B cell (primary cell): ENCODE measurements around the gene ZNF181. TPM values are rescaled to one million over a fixed set of nuclear protein-coding genes. Genes with fewer than 3 reads are reported as not detected.

Experiments used
- ATAC-seq: fragments of 200-7000 bp; cut with Tn5 transposase; one replicate; pipeline ENCODE4 v1.10.0; 2021; ENCODE audit warnings: low read depth, mild to moderate bottlenecking, moderate number of reproducible peaks, moderate library complexity
- CTCF ChIA-PET: fragments of 350-600 bp; sonication (Branson Sonifier 250); formaldehyde crosslinking; loops from one replicate; lab custom pipeline; 2021; ENCODE audit warnings: antibody characterized with exemption, inconsistent platforms; lab: Charles Lee
- POLR2A ChIA-PET: fragments of 350-600 bp; sonication (Branson Sonifier 250); formaldehyde crosslinking; loops from one replicate; lab custom pipeline; 2021; ENCODE audit warnings: antibody characterized with exemption; lab: Charles Lee
- DNase-seq: peaks from one replicate; pipeline ENCODE4 v3.0.0; 2013
- H2AFZ ChIP-seq: 2 replicates; pipeline ENCODE4 v1.6.1; 2012; ENCODE audit warnings: mild to moderate bottlenecking, low read depth, low read length; ENCODE audit not compliant: insufficient read depth, poor library complexity, severe bottlenecking
- H3K27ac ChIP-seq, 2 donors: 1 replicate in 1 of 2; 2 replicates in 1 of 2; pipeline ENCODE4 v1.5.1; 2012 to 2013; ENCODE audit warnings: low read length in 2 of 2, mild to moderate bottlenecking in 2 of 2, moderate library complexity in 1 of 2
- H3K27me3 ChIP-seq, 4 experiments: fragments of 200-600 bp in 1 of 4; sonication (generic) in 1 of 4; replicated peaks in 1 of 4; 1 replicate in 2 of 4; 2 replicates in 2 of 4; pipeline versions ENCODE4 v1.6.1 to v1.7.0; 2013 to 2016; ENCODE audit warnings: low read length in 3 of 4, mild to moderate bottlenecking in 2 of 4, mixed read lengths in 1 of 4, moderate library complexity in 1 of 4; ENCODE audit not compliant: insufficient read depth in 4 of 4, control insufficient read depth in 3 of 4; ENCODE audit errors: control extremely low read depth in 1 of 4
- H3K36me3 ChIP-seq, 2 experiments: replicated peaks in 1 of 2; 1 replicate in 1 of 2; 2 replicates in 1 of 2; pipeline versions ENCODE4 v1.6.1 to v1.7.1; 2013; ENCODE audit warnings: low read length in 1 of 2; ENCODE audit not compliant: insufficient read depth in 2 of 2, control insufficient read depth in 1 of 2; ENCODE audit errors: control extremely low read depth in 1 of 2, extremely low read depth in 1 of 2
- H3K4me1 ChIP-seq, 2 donors: fragments of 200-600 bp in 1 of 2; sonication (generic) in 1 of 2; 1 replicate in 1 of 2; 2 replicates in 1 of 2; pipeline versions ENCODE4 v1.5.1 to v1.6.1; 2013 to 2017; ENCODE audit warnings: low read length in 2 of 2; ENCODE audit not compliant: control insufficient read depth in 2 of 2, insufficient read depth in 2 of 2
- H3K4me2 ChIP-seq: replicated peaks from 2 replicates; pipeline ENCODE3; 2012; ENCODE audit warnings: mild to moderate bottlenecking, low read depth, low read length; ENCODE audit not compliant: poor library complexity, severe bottlenecking
- H3K4me3 ChIP-seq, 5 experiments: fragments of 200-600 bp in 1 of 5; sonication (generic) in 1 of 5; 1 replicate in 3 of 5; 2 replicates in 2 of 5; pipeline versions ENCODE4 v1.5.1 to v1.7.0; 2011 to 2016; ENCODE audit warnings: low read length in 4 of 5, mild to moderate bottlenecking in 4 of 5, low read depth in 2 of 5, control low read depth in 1 of 5, moderate library complexity in 1 of 5; ENCODE audit not compliant: insufficient read depth in 1 of 5; ENCODE audit errors: control extremely low read depth in 1 of 5, extremely low read depth in 1 of 5
- H3K79me2 ChIP-seq: fragments of 200-600 bp; sonication (generic); one replicate; pipeline ENCODE4 v1.6.0; 2016; ENCODE audit warnings: low read length; ENCODE audit not compliant: control insufficient read depth, insufficient read depth
- H3K9ac ChIP-seq: fragments of 200-600 bp; sonication (generic); 2 replicates; pipeline ENCODE4 v1.6.1; 2017; ENCODE audit warnings: mild to moderate bottlenecking, low read length, moderate library complexity
- H3K9me3 ChIP-seq, 3 donors: one replicate each; pipeline versions ENCODE4 v1.6.1 to v1.7.1; 2013; ENCODE audit warnings: low read length in 2 of 3; ENCODE audit not compliant: control insufficient read depth in 2 of 3, insufficient read depth in 1 of 3; ENCODE audit errors: control extremely low read depth in 1 of 3
- H4K20me1 ChIP-seq: 2 replicates; pipeline ENCODE4 v1.6.0; 2012; ENCODE audit warnings: mild to moderate bottlenecking, low read length; ENCODE audit not compliant: insufficient read depth, control insufficient read depth, poor library complexity, severe bottlenecking
- H3K27ac Mint-ChIP-seq: one replicate; pipeline ENCODE4 v1.8.0; 2021; ENCODE audit warnings: mixed read lengths
- H3K27me3 Mint-ChIP-seq: one replicate; pipeline ENCODE4 v1.8.0; 2021; ENCODE audit warnings: mixed read lengths
- H3K4me1 Mint-ChIP-seq: one replicate; pipeline ENCODE4 v1.8.0; 2021; ENCODE audit warnings: mixed read lengths
- H3K4me3 Mint-ChIP-seq: one replicate; pipeline ENCODE4 v1.8.0; 2021; ENCODE audit warnings: mixed read lengths
- H3K9me3 Mint-ChIP-seq: one replicate; pipeline ENCODE4 v1.8.0; 2022; ENCODE audit warnings: mixed read lengths; ENCODE audit not compliant: insufficient read depth
- EZH2 ChIP-seq: IDR thresholded peaks from 2 replicates; pipeline ENCODE4 v1.6.1; 2012; ENCODE audit warnings: borderline replicate concordance, low read depth, mild to moderate bottlenecking, moderate library complexity, low read length; ENCODE audit not compliant: insufficient read depth, poor library complexity, severe bottlenecking
- WGBS: methylation state at CpG from one replicate; pipeline ENCODE4 v1.1.5; 2013; ENCODE audit warnings: missing lambda C conversion rate; ENCODE audit not compliant: insufficient coverage; 5-methylcytosine and 5-hydroxymethylcytosine counted together
- intact Hi-C: fragments of 100-400 bp; cut with micrococcal nuclease; formaldehyde crosslinking; loops from one replicate; pipeline ENCODE4 v1.10.0; 2022
- polyA plus RNA-seq: library from polyadenylated mRNA; depleted of rRNA; stranded (reverse); fragments of >200 nt; gene quantifications from 2 replicates; pipeline ENCODE4 v1.2.3, GENCODE V29; 2012
- total RNA-seq, 2 donors: library from RNA; stranded (reverse); fragments of 120-200 nt in 1 of 2; gene quantifications; 1 replicate in 1 of 2; 2 replicates in 1 of 2; pipeline versions ENCODE4 v1.2.3 to v1.2.4, GENCODE V29; 2013 to 2022
- TF ChIP-seq, protein P1 (sequence below): fragments of 200-600 bp; IDR thresholded peaks from one replicate; pipeline ENCODE4 v1.8.0; 2022; ENCODE audit warnings: antibody characterized with exemption, mild to moderate bottlenecking

ZNF181 gene
- total and polyA plus RNA-seq, 2 donors (not counting 1 experiment from before 2014, with no cell fraction given), result 11.7 to 13.8 TPM

- intact Hi-C loops, result loop anchor here (1.0 to 10.0 kb wide), 3 partner anchors 36 to 1478 kb away; partner anchors contain the start of genes SCGB2B2 and ZNF302
- TF ChIP-seq EZH2, result no peak
- TF ChIP-seq, protein P1, sequence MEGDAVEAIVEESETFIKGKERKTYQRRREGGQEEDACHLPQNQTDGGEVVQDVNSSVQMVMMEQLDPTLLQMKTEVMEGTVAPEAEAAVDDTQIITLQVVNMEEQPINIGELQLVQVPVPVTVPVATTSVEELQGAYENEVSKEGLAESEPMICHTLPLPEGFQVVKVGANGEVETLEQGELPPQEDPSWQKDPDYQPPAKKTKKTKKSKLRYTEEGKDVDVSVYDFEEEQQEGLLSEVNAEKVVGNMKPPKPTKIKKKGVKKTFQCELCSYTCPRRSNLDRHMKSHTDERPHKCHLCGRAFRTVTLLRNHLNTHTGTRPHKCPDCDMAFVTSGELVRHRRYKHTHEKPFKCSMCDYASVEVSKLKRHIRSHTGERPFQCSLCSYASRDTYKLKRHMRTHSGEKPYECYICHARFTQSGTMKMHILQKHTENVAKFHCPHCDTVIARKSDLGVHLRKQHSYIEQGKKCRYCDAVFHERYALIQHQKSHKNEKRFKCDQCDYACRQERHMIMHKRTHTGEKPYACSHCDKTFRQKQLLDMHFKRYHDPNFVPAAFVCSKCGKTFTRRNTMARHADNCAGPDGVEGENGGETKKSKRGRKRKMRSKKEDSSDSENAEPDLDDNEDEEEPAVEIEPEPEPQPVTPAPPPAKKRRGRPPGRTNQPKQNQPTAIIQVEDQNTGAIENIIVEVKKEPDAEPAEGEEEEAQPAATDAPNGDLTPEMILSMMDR, result peak; percentile 80
- Histone ChIP-seq H3K9ac (no peak overlapping the region), H4K20me1 (no peaks in the 10 kb centered on the region), H3K4me3 (no peak overlapping the region), H3K36me3 (no peaks in the 10 kb centered on the region), H3K27me3 (peaks cover 0 to 12% (median 2%) of the 10 kb centered on the region in 4 experiments), H3K9me3 (peaks cover 2 to 17% (median 6%) of the 10 kb centered on the region in 3 donors), H3K4me2 (no peak overlapping the region), H3K79me2 (no peaks in the 10 kb centered on the region), H3K4me1 (no peaks in the 10 kb centered on the region), H2AFZ (peak overlapping the region; percentile 2), H3K27ac (no peak overlapping the region)
- ATAC-seq (peak; percentile 56), DNase-seq (peak; percentile 83)
- POLR2A ChIA-PET, result interaction anchor here (0.6 kb wide), 1 partner anchor 1340 kb away, joined by 7 read pairs; no protein-coding TSS in a partner anchor
- Mint-ChIP-seq H3K27me3 (peaks cover 30% of the 10 kb centered on the region), H3K4me3 (no peak overlapping the region), H3K27ac (no peak overlapping the region), H3K4me1 (no peaks in the 10 kb centered on the region), H3K9me3 (peaks cover 9% of the 10 kb centered on the region)
- 44% methylated on average over 9 of the region's 11 CpGs for WGBS
- CTCF ChIA-PET, result interaction anchor here (0.6 to 9.1 kb wide), 16 partner anchors 9 to 1297 kb away, joined by 3 to 111 read pairs (median 4); partner anchors contain the start of gene ZNF302
Observed at GRCh38 chr19:34712395-34713261, 21.4 kb upstream of the ZNF181 start.
